HepG2 (cell line): ENCODE measurements around the gene FCHO1. TPM values are rescaled to one million over a fixed set of nuclear protein-coding genes. Genes with fewer than 3 reads are reported as not detected.

ENCODE experiments used
- ATM ChIP-seq: fragments of 450-650 bp; IDR thresholded peaks from 2 replicates; pipeline ENCODE4 v1.7.1; 2017; ENCODE audit warnings: mild to moderate bottlenecking, borderline replicate concordance
- DPF2 ChIP-seq: sonication (generic); formaldehyde crosslinking; IDR thresholded peaks from 2 replicates; pipeline ENCODE4 v1.4.0; 2020; ENCODE audit warnings: mild to moderate bottlenecking, low read depth, missing genetic modification reagents, borderline replicate concordance
- ELF3 ChIP-seq: IDR thresholded peaks from 2 replicates; pipeline ENCODE4 v1.6.1; 2016; ENCODE audit warnings: missing genetic modification reagents, missing compliant biosample characterization
- POLR2AphosphoS5 ChIP-seq: IDR thresholded peaks from 2 replicates; pipeline ENCODE4 v1.6.1; 2012; ENCODE audit warnings: low read depth, low read length
- ZBTB40 ChIP-seq, 2 experiments: fragments of 450-650 bp in 1 of 2; sonication (generic) in 1 of 2; formaldehyde crosslinking in 1 of 2; IDR thresholded peaks; 2 replicates each; pipeline versions ENCODE4 v1.6.1 to v1.8.0; 2016 to 2022; ENCODE audit warnings: antibody characterized with exemption in 1 of 2, mild to moderate bottlenecking in 1 of 2, missing genetic modification reagents in 1 of 2
- ZFAT ChIP-seq: sonication (generic); formaldehyde crosslinking; conservative IDR thresholded peaks from 2 replicates; pipeline ENCODE4 v1.8.1; 2023; ENCODE audit warnings: missing genetic modification reagents, inconsistent platforms
- ZFP36 ChIP-seq: fragments of 150-350 bp; IDR thresholded peaks from 2 replicates; pipeline ENCODE4 v1.6.1; 2018; ENCODE audit warnings: borderline replicate concordance, low read length, low read depth; ENCODE audit not compliant: partially characterized antibody
- ZNF513 ChIP-seq: sonication (generic); formaldehyde crosslinking; conservative IDR thresholded peaks from 2 replicates; pipeline ENCODE4 v1.5.0; 2020; ENCODE audit warnings: missing genetic modification reagents
- ZNF672 ChIP-seq: sonication (generic); formaldehyde crosslinking; IDR thresholded peaks from 2 replicates; pipeline ENCODE4 v1.8.1; 2022; ENCODE audit warnings: missing genetic modification reagents
- ZNF737 ChIP-seq: sonication (generic); formaldehyde crosslinking; IDR thresholded peaks from 2 replicates; pipeline ENCODE4 v1.5.0; 2020; ENCODE audit warnings: missing genetic modification reagents, mild to moderate bottlenecking, borderline replicate concordance
- ZNF75D ChIP-seq: sonication (generic); formaldehyde crosslinking; IDR thresholded peaks from 2 replicates; pipeline ENCODE4 v1.8.1; 2023; ENCODE audit warnings: missing genetic modification reagents, mild to moderate bottlenecking, borderline replicate concordance
- polyA plus RNA-seq, 8 experiments: library from polyadenylated mRNA; depleted of rRNA in 3 of 8; stranded (reverse) in 7 of 8; unstranded in 1 of 8; fragments of >200 nt; fragmentation: Illumina TruSeq in 4 of 8; extraction: Trizol in 4 of 8; gene quantifications; 2 replicates each; pipeline versions ENCODE4 v1.2.1 to v1.2.3, GENCODE V29; 2011 to 2016; ENCODE audit warnings: low read depth in 4 of 8, missing spikeins in 1 of 8, mixed read lengths in 1 of 8; ENCODE audit not compliant: insufficient read depth in 1 of 8
- total RNA-seq, 5 experiments: library from RNA; depleted of rRNA; stranded (reverse); fragments of >200 nt; fragmentation: Illumina TruSeq; extraction: Trizol; gene quantifications; 2 replicates each; pipeline ENCODE4 v1.2.3, GENCODE V29; 2016; ENCODE audit warnings: low read depth in 1 of 5
- TF ChIP-seq, protein P1 (sequence below): sonication (generic); formaldehyde crosslinking; conservative IDR thresholded peaks from 2 replicates; pipeline ENCODE4 v1.8.0; 2022; ENCODE audit warnings: mild to moderate bottlenecking, moderate library complexity, missing genetic modification reagents
- TF ChIP-seq, protein P2 (sequence below): sonication (generic); formaldehyde crosslinking; IDR thresholded peaks from 2 replicates; pipeline ENCODE4 v1.4.0; 2020; ENCODE audit warnings: mild to moderate bottlenecking, missing genetic modification reagents, borderline replicate concordance

FCHO1 gene
- total and polyA plus RNA-seq, 2 of the 13 experiments (the other 11 are each of a cell fraction or from before 2014, with no cell fraction given): 1.3 to 3.1 TPM

DNA sequence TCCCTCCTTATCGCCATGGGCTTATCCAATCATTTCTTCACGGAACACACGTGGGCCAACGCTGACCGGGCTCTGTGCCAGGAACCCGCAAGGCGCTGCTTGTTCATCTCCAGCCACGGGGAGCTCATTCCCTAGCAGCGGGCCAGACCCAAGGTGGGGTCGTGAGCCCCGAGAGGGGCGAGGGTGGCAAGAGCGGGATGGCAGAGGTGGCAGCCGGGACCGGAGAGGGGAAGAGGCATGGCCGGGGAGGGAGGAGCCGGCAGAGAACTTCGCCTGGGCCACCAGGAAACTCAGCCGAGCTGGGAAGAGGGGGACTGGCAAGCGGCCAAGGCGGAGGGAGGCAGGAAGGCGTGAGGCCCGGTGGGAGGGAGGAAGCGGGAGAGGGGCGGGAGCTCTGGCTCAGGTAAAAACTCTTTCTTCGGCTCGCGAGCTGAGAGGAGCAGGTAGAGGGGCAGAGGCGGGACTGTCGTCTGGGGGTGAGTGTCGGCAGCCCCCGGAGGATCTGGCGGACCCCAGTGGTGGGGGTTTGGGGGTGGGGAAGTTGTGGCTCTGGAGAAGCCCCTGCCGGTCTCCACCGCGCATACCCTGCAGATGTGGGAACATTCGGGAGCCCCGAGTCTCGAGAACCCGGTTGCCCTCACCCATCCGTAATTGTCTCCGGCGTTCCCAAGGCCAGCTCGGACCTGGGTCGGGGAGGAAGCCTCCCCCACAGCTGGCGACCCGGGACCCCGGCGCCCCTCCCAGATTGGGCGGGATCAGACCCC is 43.6 kb downstream of the FCHO1 start, which contains the start of gene B3GNT3 (continued):
- TF ChIP-seq POLR2AphosphoS5: peak; percentile 50
- no peak for TF ChIP-seq ZNF75D (CRISPR knock-in tag)
- TF ChIP-seq ZBTB40 (IDR thresholded peaks at IDR 0.05): no peak
- TF ChIP-seq ZBTB40 (CRISPR knock-in tag; IDR thresholded peaks at IDR 0.05): no peak; the same call in 1 of the 2 replicates
- TF ChIP-seq ZFP36: peak; percentile 39
- TF ChIP-seq ZNF513: no peak
- TF ChIP-seq, protein P1, sequence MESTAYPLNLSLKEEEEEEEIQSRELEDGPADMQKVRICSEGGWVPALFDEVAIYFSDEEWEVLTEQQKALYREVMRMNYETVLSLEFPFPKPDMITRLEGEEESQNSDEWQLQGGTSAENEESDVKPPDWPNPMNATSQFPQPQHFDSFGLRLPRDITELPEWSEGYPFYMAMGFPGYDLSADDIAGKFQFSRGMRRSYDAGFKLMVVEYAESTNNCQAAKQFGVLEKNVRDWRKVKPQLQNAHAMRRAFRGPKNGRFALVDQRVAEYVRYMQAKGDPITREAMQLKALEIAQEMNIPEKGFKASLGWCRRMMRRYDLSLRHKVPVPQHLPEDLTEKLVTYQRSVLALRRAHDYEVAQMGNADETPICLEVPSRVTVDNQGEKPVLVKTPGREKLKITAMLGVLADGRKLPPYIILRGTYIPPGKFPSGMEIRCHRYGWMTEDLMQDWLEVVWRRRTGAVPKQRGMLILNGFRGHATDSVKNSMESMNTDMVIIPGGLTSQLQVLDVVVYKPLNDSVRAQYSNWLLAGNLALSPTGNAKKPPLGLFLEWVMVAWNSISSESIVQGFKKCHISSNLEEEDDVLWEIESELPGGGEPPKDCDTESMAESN (CRISPR knock-in tag): no peak
- TF ChIP-seq ZFAT (CRISPR knock-in tag): no peak
- TF ChIP-seq ZNF672 (CRISPR knock-in tag): no peak
- peak; percentile 89 for TF ChIP-seq ELF3 (CRISPR knock-in tag)
- TF ChIP-seq, protein P2, sequence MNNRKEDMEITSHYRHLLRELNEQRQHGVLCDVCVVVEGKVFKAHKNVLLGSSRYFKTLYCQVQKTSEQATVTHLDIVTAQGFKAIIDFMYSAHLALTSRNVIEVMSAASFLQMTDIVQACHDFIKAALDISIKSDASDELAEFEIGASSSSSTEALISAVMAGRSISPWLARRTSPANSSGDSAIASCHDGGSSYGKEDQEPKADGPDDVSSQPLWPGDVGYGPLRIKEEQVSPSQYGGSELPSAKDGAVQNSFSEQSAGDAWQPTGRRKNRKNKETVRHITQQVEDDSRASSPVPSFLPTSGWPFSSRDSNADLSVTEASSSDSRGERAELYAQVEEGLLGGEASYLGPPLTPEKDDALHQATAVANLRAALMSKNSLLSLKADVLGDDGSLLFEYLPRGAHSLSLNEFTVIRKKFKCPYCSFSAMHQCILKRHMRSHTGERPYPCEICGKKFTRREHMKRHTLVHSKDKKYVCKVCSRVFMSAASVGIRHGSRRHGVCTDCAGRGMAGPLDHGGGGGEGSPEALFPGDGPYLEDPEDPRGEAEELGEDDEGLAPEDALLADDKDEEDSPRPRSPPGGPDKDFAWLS: 0 out of 2 replicates have a peak, but pooled peaks have one; percentile 41
- no peak for TF ChIP-seq DPF2 (CRISPR knock-in tag)
- no peak for TF ChIP-seq ZNF737 (CRISPR knock-in tag)
- no peak for TF ChIP-seq ATM
